Cardiac fibroblast (primary cell): ENCODE results near the gene VAV2.

Experiments
- DNase-seq, 2 donors: peaks; one replicate each; pipeline versions ENCODE4 v3.0.0 to v3.0.0-alpha.2; 2010; ENCODE audit warnings: low read depth in 2 of 2
- H3K4me3 ChIP-seq, 2 donors: replicated peaks in 1 of 2; 1 replicate in 1 of 2; 2 replicates in 1 of 2; pipeline ENCODE4 v1.5.1; 2011; ENCODE audit warnings: low read depth in 2 of 2, low read length in 2 of 2, mild to moderate bottlenecking in 2 of 2, moderate library complexity in 1 of 2
- TF ChIP-seq, protein P1 (sequence below): IDR thresholded peaks from one replicate; pipeline ENCODE4 v1.5.1; 2011; ENCODE audit warnings: low read depth, mild to moderate bottlenecking, low read length, inconsistent platforms

Gene VAV2

DNA sequence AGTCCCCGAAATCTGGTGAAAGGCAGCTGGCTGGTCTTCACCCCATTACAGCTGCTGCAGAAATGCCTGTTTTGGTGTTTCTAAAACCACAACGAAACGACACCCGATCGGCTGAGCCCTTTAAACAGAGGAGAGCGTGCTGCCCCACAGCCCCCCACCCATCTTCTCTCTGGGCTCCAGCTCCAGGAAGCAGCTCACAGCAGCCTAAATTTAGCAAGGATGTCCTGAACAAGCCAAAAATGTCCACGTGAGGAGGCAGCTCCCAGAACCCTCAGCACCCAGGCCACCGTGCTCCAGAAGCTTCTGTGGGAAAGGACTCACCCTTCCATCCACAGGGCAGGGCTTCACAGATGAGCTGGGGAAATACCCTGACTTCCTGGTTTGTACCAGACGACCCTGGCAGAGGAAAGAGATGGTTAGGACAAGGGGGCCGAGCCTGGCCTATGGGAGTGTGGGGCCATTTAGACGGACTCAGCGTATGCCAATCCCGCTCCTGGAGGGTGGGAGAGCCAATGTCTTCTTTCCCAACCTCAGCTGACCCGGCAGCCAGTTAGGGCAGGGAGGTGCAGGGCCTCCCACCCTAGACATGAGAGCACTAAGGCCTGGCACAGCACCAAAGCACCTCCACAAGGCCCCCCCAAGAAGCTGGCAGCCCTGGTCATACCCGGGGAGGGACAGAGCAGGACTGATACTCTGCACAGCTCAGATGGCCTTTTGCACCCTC lies 214.9 kb downstream of the VAV2 start:
- TF ChIP-seq, protein P1, sequence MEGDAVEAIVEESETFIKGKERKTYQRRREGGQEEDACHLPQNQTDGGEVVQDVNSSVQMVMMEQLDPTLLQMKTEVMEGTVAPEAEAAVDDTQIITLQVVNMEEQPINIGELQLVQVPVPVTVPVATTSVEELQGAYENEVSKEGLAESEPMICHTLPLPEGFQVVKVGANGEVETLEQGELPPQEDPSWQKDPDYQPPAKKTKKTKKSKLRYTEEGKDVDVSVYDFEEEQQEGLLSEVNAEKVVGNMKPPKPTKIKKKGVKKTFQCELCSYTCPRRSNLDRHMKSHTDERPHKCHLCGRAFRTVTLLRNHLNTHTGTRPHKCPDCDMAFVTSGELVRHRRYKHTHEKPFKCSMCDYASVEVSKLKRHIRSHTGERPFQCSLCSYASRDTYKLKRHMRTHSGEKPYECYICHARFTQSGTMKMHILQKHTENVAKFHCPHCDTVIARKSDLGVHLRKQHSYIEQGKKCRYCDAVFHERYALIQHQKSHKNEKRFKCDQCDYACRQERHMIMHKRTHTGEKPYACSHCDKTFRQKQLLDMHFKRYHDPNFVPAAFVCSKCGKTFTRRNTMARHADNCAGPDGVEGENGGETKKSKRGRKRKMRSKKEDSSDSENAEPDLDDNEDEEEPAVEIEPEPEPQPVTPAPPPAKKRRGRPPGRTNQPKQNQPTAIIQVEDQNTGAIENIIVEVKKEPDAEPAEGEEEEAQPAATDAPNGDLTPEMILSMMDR = no peak
- DNase-seq = no peak
- H3K4me3 ChIP-seq = no peak overlapping the region

DNA sequence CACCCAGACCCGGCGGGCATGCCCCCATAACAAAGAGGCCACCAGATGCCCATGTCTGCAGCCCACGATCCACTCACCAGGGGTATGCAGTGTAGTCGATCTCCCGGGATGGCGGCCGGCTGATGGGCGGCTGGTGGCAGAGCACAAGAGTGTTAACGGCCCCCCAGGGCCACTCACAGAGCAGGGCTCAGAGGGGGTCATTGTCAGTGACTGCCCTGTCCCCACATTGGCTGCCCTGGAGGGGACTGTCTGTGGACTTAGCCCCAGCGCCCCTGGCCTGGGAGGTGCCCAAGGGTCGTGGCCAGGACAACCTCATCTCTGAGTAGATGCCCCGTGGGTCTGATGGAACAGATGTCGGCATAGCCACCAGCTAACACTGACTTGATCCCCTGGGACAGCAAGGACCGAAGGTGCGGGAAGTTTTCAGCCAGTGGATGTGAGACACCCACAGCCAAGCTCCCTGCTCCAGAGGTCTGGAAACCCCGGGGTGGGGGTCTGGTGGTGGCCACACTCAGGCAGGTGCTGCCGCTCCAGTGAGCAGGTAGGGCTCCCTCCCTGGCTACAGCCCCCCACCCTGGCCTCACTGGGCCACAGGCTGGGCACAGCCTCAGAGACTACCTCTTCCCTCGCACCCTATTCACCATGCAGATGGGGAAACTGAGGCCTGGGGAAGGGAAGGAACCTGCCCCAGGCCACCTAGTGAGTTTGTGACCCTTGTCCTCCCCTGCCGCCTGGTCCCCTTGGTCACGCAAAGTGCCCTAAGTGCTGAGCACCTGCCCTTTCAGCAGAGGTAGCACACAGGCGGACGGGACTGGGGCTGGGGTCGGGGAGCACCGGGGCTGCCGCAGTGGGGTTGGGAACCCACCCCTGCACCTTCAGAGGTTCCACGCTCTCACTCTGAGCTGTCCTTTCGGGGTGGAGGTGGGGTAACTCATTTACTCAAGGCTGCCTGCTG lies 215.9 kb downstream of the VAV2 start:
- TF ChIP-seq, protein P1 = no peak
- no peak for DNase-seq
- no peak overlapping the region for H3K4me3 ChIP-seq

DNA sequence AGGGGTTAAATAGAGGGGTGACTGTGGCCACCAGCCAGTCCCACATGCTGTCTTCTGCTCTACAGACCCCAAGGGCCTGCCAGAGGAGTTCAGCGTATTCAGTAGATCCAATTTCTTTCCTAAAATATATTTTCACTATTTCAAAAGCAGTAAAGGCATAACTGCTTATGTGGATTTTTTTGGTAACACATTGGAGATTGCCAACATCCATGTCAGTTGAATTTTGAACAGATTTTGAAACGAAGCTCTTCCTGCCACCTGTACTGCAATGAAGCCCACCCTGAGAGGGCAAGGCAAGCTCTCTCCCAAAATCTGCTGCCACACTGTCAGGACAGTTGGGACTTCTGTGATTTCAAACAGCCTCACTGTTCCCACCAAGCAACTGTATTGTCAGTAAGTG lies 216.8 kb downstream of the VAV2 start:
- no peak for DNase-seq
- TF ChIP-seq, protein P1 = no peak
- no peak overlapping the region for H3K4me3 ChIP-seq

DNA sequence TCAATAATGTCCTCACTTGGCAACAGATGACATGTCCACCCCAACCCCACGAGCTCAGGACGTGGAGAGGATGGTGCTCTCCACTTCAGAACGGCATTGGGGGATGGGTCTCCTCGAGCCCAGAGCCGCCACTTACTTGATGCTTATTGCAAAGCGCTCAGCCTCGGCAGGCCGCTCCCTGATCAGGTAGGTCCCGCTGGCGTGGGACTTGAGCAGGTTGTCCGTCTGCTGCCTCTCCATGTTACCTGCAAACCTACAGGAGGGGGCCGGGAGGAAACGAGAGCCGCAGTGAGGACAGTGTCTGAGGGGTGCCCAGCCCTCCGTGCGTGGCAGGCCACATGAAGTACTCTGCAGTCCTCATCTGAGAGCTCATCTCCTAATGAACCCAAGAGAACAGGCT lies 217.3 kb downstream of the VAV2 start:
- no peak for DNase-seq
- H3K4me3 ChIP-seq = no peak overlapping the region
- TF ChIP-seq, protein P1 = no peak

DNA sequence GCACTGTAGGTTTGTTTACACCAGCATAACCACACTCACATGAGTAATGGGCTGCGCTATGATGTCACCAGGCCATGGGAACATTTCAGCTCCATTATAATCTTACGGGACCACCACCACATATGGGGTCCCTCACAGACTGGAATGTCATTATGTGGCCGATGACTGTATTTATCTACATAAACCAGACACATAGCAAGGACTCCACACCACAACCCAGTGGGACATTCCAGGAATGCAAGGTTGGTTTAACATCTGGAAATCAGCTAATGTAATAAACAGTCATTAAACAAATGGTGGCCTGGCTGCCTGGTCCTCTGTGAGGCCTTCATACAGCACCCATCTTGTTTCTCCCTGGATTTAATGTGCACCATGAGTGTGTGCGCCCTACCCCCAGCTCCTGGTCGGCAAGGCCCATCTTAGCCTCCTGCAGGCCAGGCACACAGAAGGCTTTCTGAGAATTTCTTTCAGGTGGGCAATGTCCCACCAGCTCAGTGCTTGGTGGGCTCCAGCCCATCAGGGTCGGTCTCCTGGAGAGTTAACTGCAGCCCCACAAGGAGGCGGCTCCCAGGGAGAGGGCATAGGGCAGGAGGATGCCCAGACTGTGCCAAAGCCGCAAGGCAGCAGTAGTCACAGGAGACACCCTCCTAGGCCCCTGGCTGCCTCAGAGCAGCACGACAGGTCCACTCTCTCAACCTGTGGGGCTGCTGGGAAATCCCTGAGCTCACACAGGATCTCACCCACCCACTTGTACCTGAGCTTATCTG lies 218.1 kb downstream of the VAV2 start:
- H3K4me3 ChIP-seq = no peak overlapping the region
- TF ChIP-seq, protein P1 = no peak
- no peak for DNase-seq

DNA sequence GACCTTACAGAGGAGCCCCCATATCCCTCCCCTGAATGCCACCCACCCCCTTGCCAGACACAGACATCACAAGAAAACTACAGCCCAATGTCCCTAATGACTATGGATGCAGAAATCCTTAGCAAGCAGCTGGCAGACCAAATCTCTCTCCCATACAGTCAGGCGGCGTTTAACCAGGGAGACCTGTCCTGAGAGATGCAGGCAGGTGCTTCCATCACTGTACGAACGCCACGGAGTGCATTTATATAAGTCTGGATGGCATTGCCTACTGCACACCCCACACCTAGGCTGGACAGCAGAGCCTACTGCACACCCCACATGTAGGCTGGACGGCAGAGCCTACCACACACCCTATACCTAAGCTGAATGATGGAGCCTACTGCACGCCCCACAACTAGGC lies 219.5 kb downstream of the VAV2 start:
- no peak for DNase-seq
- TF ChIP-seq, protein P1 = no peak
- H3K4me3 ChIP-seq = no peak overlapping the region
